GM21529 (cell line): Measurements from ENCODE around the gene P2RX1.

Experiments
- ATAC-seq: cut with Tn5 transposase; IDR thresholded peaks from one replicate; pipeline ENCODE4 v1.9.1; 2021; ENCODE audit not compliant: unreplicated experiment

The P2RX1 gene

GRCh38 chr17:3925684-3926485 lies 9.6 kb upstream of the P2RX1 start:
- ATAC-seq, result no peak

GRCh38 chr17:3924512-3925350 lies 8.5 kb upstream of the P2RX1 start:
- ATAC-seq, result no peak

GRCh38 chr17:3923466-3924190 lies 7.4 kb upstream of the P2RX1 start:
- no peak for ATAC-seq

GRCh38 chr17:3922765-3923164 lies 6.5 kb upstream of the P2RX1 start:
- ATAC-seq, result no peak

- ATAC-seq, result no peak
Observed at GRCh38 chr17:3921502-3922319, 5.4 kb upstream of the P2RX1 start.

GRCh38 chr17:3921006-3921405 lies 4.7 kb upstream of the P2RX1 start:
- no peak for ATAC-seq

- ATAC-seq, result no peak
Observed at GRCh38 chr17:3919123-3919624, 2.9 kb upstream of the P2RX1 start.

GRCh38 chr17:3918372-3919122 lies 2.3 kb upstream of the P2RX1 start:
- ATAC-seq, result no peak

- ATAC-seq, result no peak
Observed at GRCh38 chr17:3917391-3917931, 1.2 kb upstream of the P2RX1 start.

- ATAC-seq, result no peak
Observed at GRCh38 chr17:3916825-3917224, 560 bp upstream of the P2RX1 start.

GRCh38 chr17:3915581-3915994 lies 677 bp downstream of the P2RX1 start:
- no peak for ATAC-seq

GRCh38 chr17:3914312-3914670 lies 2.0 kb downstream of the P2RX1 start:
- peak; percentile 46 for ATAC-seq

GRCh38 chr17:3913531-3914311 lies 2.5 kb downstream of the P2RX1 start:
- ATAC-seq, result peak; percentile 46

GRCh38 chr17:3912827-3913226 lies 3.4 kb downstream of the P2RX1 start:
- no peak for ATAC-seq

- peak; percentile 75 for ATAC-seq
Observed at GRCh38 chr17:3911271-3912053, 4.8 kb downstream of the P2RX1 start.

GRCh38 chr17:3910420-3911270 lies 5.6 kb downstream of the P2RX1 start:
- no peak for ATAC-seq

- no peak for ATAC-seq
Observed at GRCh38 chr17:3909257-3909656, 7.0 kb downstream of the P2RX1 start.
